ENCODE results near the gene SMCP. TPM values are rescaled to one million over a fixed set of nuclear protein-coding genes. Genes with fewer than 3 reads are reported as not detected.

The SMCP gene, protein sequence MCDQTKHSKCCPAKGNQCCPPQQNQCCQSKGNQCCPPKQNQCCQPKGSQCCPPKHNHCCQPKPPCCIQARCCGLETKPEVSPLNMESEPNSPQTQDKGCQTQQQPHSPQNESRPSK
- total RNA-seq (0.17 TPM in 1 of 2 replicates, not detected in the other), polyA plus RNA-seq (0.12 TPM in 1 of 2 replicates, not detected in the other), polyA minus RNA-seq (ENCODE audit: low replicate concordance) (not detected in 2 replicates)
- 0.36 TPM in 1 of 2 replicates, not detected in the other for polyA plus RNA-seq (2012)

DNA sequence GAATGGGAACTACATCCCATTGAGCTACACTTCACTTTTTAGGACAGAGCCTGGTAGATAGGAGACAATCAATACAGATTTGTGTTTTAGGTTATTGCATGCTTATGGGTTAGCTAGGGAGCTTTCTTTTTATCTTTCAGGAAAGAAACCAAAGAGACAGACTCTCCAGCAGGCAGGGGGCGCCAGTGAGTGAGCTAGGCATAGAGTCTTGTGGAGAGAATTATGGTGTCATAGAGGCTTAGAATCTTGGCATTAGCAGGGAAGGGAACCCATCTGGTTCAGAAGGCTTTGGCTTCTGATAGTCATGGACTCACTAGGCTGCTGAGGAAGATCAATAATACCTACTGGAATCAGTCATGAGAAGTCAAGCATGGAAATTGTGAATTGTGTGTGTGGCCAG, at the start of gene SMCP:
Gene SMCP, plus strand, starts transcription at position 281 of the 400 bp plus-strand sequence. CDS start 6,101 bp downstream, outside the sequence.
- Histone ChIP-seq H3K9me3 (ENCODE audit: control insufficient read depth, insufficient read depth, low read depth, low read length) (no peaks in the 10 kb centered on the region), H3K4me1 (ENCODE audit: control insufficient read depth, extremely low read depth, insufficient read depth, low read length) (peaks cover 2% of the 10 kb centered on the region), H2AFZ (ENCODE audit: low read length) (no peak within 1 kb of the TSS), H4K20me1 (ENCODE audit: control insufficient read depth, extremely low read depth, insufficient read depth, low read length) (no peaks in the 10 kb centered on the region), H3K36me3 (ENCODE audit: control insufficient read depth, insufficient read depth, low read length) (no peaks in the 10 kb centered on the region), H3K27ac (ENCODE audit: insufficient read depth, low read length) (no peak within 1 kb of the TSS), H3K27me3 (ENCODE audit: control insufficient read depth, insufficient read depth, low read length) (no peaks in the 10 kb centered on the region), H3K9ac (ENCODE audit: insufficient read depth, low read length) (no peak within 1 kb of the TSS), H3K4me2 (ENCODE audit: extremely low read depth, insufficient read depth, low read length) (no peak within 1 kb of the TSS), H3K79me2 (ENCODE audit: control insufficient read depth, insufficient read depth, low read length) (no peaks in the 10 kb centered on the region), H3K4me3 (replicated peaks in 1 of 4; ENCODE audit: control extremely low read depth in 1 of 4, insufficient read depth in 1 of 4, low read depth in 3 of 4, low read length in 4 of 4) (no peak within 1 kb of the TSS)
- TF ChIP-seq, protein P1, sequence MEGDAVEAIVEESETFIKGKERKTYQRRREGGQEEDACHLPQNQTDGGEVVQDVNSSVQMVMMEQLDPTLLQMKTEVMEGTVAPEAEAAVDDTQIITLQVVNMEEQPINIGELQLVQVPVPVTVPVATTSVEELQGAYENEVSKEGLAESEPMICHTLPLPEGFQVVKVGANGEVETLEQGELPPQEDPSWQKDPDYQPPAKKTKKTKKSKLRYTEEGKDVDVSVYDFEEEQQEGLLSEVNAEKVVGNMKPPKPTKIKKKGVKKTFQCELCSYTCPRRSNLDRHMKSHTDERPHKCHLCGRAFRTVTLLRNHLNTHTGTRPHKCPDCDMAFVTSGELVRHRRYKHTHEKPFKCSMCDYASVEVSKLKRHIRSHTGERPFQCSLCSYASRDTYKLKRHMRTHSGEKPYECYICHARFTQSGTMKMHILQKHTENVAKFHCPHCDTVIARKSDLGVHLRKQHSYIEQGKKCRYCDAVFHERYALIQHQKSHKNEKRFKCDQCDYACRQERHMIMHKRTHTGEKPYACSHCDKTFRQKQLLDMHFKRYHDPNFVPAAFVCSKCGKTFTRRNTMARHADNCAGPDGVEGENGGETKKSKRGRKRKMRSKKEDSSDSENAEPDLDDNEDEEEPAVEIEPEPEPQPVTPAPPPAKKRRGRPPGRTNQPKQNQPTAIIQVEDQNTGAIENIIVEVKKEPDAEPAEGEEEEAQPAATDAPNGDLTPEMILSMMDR (conservative IDR thresholded peaks at IDR 0.05 in 1 of 2, IDR thresholded peaks at IDR 0.05 in 1 of 2; ENCODE audit: low read depth in 1 of 2, low read length in 2 of 2) = no peak
- TF ChIP-seq EZH2 (IDR thresholded peaks at IDR 0.05; ENCODE audit: low read length, missing control alignments) = no peak
- no peak for DNase-seq (ENCODE audit: low read depth in 2 of 2)

DNA sequence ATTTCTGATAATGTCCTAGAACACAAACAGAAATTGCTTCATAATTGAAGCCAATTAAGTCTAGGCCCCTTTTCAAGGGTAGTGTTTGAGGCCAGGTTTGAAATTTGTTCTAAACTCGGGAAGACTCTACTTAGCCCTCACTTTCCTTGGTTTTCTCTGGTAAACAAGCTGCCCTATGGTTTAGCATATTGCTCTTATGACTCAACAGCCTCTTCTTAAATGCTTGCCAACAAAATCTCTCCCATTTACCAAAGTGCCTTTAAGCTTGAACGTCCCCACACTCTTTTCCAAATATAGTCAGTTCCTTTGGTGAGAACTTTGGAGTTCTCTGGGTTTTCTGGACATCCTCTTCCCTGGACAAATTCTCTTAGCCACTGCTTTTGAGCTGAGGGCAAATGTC, 41.3 kb upstream of the SMCP start:
- Histone ChIP-seq H3K4me3 (replicated peaks in 1 of 4; ENCODE audit: control extremely low read depth in 1 of 4, insufficient read depth in 1 of 4, low read depth in 3 of 4, low read length in 4 of 4) (no peak overlapping the region), H3K79me2 (ENCODE audit: control insufficient read depth, insufficient read depth, low read length) (no peaks in the 10 kb centered on the region), H2AFZ (ENCODE audit: low read length) (no peak overlapping the region), H3K4me2 (ENCODE audit: extremely low read depth, insufficient read depth, low read length) (no peak overlapping the region), H4K20me1 (ENCODE audit: control insufficient read depth, extremely low read depth, insufficient read depth, low read length) (no peaks in the 10 kb centered on the region), H3K27ac (ENCODE audit: insufficient read depth, low read length) (no peak overlapping the region), H3K4me1 (ENCODE audit: control insufficient read depth, extremely low read depth, insufficient read depth, low read length) (no peaks in the 10 kb centered on the region), H3K9ac (ENCODE audit: insufficient read depth, low read length) (no peak overlapping the region), H3K27me3 (ENCODE audit: control insufficient read depth, insufficient read depth, low read length) (no peaks in the 10 kb centered on the region), H3K9me3 (ENCODE audit: control insufficient read depth, insufficient read depth, low read depth, low read length) (no peaks in the 10 kb centered on the region), H3K36me3 (ENCODE audit: control insufficient read depth, insufficient read depth, low read length) (no peaks in the 10 kb centered on the region)
- TF ChIP-seq, protein P1 (conservative IDR thresholded peaks at IDR 0.05 in 1 of 2, IDR thresholded peaks at IDR 0.05 in 1 of 2; ENCODE audit: low read depth in 1 of 2, low read length in 2 of 2) = no peak
- TF ChIP-seq EZH2 (IDR thresholded peaks at IDR 0.05; ENCODE audit: low read length, missing control alignments) = no peak
- no peak for DNase-seq (ENCODE audit: low read depth in 2 of 2)

DNA sequence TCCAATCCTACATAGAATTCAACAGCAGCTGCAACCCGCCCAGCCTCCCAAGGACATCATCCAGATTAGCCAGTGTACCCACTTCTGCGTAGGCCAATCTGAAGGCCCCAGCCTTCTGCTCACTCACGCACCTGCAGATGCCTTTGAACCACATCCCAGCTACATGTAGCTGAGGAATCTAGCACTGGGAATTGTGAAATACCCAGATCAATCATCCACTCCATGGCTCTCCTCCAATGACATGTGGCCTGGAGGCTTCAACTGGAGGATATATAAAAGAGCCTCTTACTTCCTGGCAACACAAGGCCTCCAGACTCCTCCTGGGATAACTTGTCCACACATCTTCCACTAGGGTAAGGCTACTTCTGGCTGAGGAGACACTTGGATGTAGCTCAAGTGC, 35.6 kb upstream of the SMCP start, which contains the start of gene LCE6A:
Gene LCE6A, plus strand, starts transcription at position 301 of the 400 bp plus-strand sequence. CDS start 665 bp downstream, outside the sequence.
- no peak within 1 kb of the TSS for H3K27ac ChIP-seq (ENCODE audit: insufficient read depth, low read length)
- TF ChIP-seq, protein P1 (conservative IDR thresholded peaks at IDR 0.05 in 1 of 2, IDR thresholded peaks at IDR 0.05 in 1 of 2; ENCODE audit: low read depth in 1 of 2, low read length in 2 of 2) = no peak
- H3K27me3 ChIP-seq (ENCODE audit: control insufficient read depth, insufficient read depth, low read length) = no peaks in the 10 kb centered on the region
- H3K9ac ChIP-seq (ENCODE audit: insufficient read depth, low read length) = no peak within 1 kb of the TSS
- no peak for DNase-seq (ENCODE audit: low read depth in 2 of 2)
- no peak within 1 kb of the TSS for H2AFZ ChIP-seq (ENCODE audit: low read length)
- no peaks in the 10 kb centered on the region for H3K9me3 ChIP-seq (ENCODE audit: control insufficient read depth, insufficient read depth, low read depth, low read length)
- H4K20me1 ChIP-seq (ENCODE audit: control insufficient read depth, extremely low read depth, insufficient read depth, low read length) = no peaks in the 10 kb centered on the region
- no peak within 1 kb of the TSS for H3K4me3 ChIP-seq (replicated peaks in 1 of 4; ENCODE audit: control extremely low read depth in 1 of 4, insufficient read depth in 1 of 4, low read depth in 3 of 4, low read length in 4 of 4)
- H3K79me2 ChIP-seq (ENCODE audit: control insufficient read depth, insufficient read depth, low read length) = no peaks in the 10 kb centered on the region
- H3K36me3 ChIP-seq (ENCODE audit: control insufficient read depth, insufficient read depth, low read length) = no peaks in the 10 kb centered on the region
- no peak within 1 kb of the TSS for H3K4me2 ChIP-seq (ENCODE audit: extremely low read depth, insufficient read depth, low read length)
- H3K4me1 ChIP-seq (ENCODE audit: control insufficient read depth, extremely low read depth, insufficient read depth, low read length) = no peaks in the 10 kb centered on the region
